Raji (cell line): ENCODE measurements around the gene FAM110C.

Source experiments
- POLR2A ChIP-seq: IDR thresholded peaks from 2 replicates; pipeline ENCODE4 v1.6.1; 2011; ENCODE audit warnings: low read depth, low read length, control low read depth; ENCODE audit not compliant: insufficient read depth

Gene FAM110C

GRCh38 chr2:46471-47345 is at the start of gene FAM110C:
FAM110C (minus strand) TSS chr2:46505; CDS start chr2:46385, 120 bp downstream.
- TF ChIP-seq POLR2A = no peak

GRCh38 chr2:92326-92725 is 46.0 kb upstream of the FAM110C start:
- TF ChIP-seq POLR2A = no peak

GRCh38 chr2:90645-91312 is 44.5 kb upstream of the FAM110C start:
- TF ChIP-seq POLR2A = no peak

GRCh38 chr2:85761-86160 is 39.5 kb upstream of the FAM110C start:
- TF ChIP-seq POLR2A = no peak

- no peak for TF ChIP-seq POLR2A
Measured at GRCh38 chr2:84121-84520, 37.8 kb upstream of the FAM110C start.

- TF ChIP-seq POLR2A = no peak
Measured at GRCh38 chr2:80971-81736, 34.8 kb upstream of the FAM110C start.

GRCh38 chr2:80378-80777 is 34.1 kb upstream of the FAM110C start:
- no peak for TF ChIP-seq POLR2A

- TF ChIP-seq POLR2A = no peak
Measured at GRCh38 chr2:71309-72035, 25.2 kb upstream of the FAM110C start.

GRCh38 chr2:69366-70344 is 23.4 kb upstream of the FAM110C start:
- no peak for TF ChIP-seq POLR2A

GRCh38 chr2:66853-67252 is 20.5 kb upstream of the FAM110C start:
- no peak for TF ChIP-seq POLR2A

GRCh38 chr2:65121-65520 is 18.8 kb upstream of the FAM110C start:
- no peak for TF ChIP-seq POLR2A

- TF ChIP-seq POLR2A = no peak
Measured at GRCh38 chr2:55587-56448, 9.5 kb upstream of the FAM110C start.

GRCh38 chr2:51613-52012 is 5.3 kb upstream of the FAM110C start:
- TF ChIP-seq POLR2A = no peak
